22Rv1 (cell line): ENCODE results near the gene SEL1L2.

Experiments
- H3K27ac ChIP-seq: fragments of 450-650 bp; 2 replicates; pipeline ENCODE4 v1.5.1; 2017
- ZFX ChIP-seq: fragments of 450-650 bp; IDR thresholded peaks from 2 replicates; pipeline ENCODE4 v1.6.1; 2017; ENCODE audit warnings: antibody characterized with exemption, borderline replicate concordance
- TF ChIP-seq, protein P1 (sequence below): fragments of 450-650 bp; IDR thresholded peaks from 2 replicates; pipeline ENCODE4 v1.5.1; 2017; ENCODE audit warnings: mild to moderate bottlenecking

SEL1L2 gene, protein sequence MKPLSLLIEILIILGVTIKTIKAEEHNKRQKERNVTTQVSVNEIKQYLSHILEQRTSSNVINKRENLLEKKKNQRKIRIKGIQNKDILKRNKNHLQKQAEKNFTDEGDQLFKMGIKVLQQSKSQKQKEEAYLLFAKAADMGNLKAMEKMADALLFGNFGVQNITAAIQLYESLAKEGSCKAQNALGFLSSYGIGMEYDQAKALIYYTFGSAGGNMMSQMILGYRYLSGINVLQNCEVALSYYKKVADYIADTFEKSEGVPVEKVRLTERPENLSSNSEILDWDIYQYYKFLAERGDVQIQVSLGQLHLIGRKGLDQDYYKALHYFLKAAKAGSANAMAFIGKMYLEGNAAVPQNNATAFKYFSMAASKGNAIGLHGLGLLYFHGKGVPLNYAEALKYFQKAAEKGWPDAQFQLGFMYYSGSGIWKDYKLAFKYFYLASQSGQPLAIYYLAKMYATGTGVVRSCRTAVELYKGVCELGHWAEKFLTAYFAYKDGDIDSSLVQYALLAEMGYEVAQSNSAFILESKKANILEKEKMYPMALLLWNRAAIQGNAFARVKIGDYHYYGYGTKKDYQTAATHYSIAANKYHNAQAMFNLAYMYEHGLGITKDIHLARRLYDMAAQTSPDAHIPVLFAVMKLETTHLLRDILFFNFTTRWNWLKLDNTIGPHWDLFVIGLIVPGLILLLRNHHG

DNA sequence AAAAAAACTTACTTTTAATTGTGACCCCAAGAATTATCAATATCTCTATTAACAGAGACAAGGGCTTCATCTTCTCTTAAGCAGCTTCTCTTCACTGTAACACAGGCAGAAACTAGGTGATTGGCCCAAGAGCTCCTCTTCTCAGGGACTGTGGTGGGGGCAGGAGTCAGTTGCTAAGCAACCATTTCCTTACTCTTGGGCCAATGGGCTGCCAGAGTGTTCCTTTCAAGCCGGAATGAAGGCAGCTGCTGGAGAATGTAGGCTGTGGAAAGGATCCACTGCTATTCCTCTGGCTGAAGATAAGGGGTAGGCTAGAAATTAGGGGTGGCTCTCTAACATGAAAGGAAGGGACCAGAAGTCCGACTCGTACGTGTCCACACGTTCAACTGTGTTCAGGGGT lies at the start of gene SEL1L2:
SEL1L2 (minus strand) TSS at position 150 of the 400 bp plus-strand sequence; CDS start at position 70, 80 bp downstream.
- no peak within 1 kb of the TSS for H3K27ac ChIP-seq
- TF ChIP-seq, protein P1, sequence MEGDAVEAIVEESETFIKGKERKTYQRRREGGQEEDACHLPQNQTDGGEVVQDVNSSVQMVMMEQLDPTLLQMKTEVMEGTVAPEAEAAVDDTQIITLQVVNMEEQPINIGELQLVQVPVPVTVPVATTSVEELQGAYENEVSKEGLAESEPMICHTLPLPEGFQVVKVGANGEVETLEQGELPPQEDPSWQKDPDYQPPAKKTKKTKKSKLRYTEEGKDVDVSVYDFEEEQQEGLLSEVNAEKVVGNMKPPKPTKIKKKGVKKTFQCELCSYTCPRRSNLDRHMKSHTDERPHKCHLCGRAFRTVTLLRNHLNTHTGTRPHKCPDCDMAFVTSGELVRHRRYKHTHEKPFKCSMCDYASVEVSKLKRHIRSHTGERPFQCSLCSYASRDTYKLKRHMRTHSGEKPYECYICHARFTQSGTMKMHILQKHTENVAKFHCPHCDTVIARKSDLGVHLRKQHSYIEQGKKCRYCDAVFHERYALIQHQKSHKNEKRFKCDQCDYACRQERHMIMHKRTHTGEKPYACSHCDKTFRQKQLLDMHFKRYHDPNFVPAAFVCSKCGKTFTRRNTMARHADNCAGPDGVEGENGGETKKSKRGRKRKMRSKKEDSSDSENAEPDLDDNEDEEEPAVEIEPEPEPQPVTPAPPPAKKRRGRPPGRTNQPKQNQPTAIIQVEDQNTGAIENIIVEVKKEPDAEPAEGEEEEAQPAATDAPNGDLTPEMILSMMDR = no peak
- TF ChIP-seq ZFX = no peak

GRCh38 chr20:14036567-14036966 lies 46.2 kb upstream of the SEL1L2 start:
- TF ChIP-seq ZFX = no peak
- no peak overlapping the region for H3K27ac ChIP-seq

DNA sequence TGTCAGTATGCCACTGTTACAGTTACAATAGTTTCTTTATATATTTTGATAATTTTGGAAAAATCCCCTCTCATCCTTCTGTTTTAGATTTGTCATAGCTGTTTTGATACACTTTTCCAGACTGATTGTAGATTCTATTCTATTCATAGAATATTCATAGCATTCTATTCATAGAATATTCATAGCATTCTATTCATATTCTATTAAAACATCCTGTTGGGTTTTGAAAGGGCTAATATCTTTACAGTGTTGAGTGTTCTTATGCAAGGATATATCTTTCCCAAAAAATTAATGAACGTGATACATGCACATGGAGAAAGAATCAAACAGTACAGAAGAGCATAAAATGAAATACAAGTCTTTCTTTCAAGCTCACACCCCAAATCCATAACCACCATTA lies 42.9 kb upstream of the SEL1L2 start:
- H3K27ac ChIP-seq = no peak overlapping the region
- TF ChIP-seq, protein P1 = no peak
- no peak for TF ChIP-seq ZFX

DNA sequence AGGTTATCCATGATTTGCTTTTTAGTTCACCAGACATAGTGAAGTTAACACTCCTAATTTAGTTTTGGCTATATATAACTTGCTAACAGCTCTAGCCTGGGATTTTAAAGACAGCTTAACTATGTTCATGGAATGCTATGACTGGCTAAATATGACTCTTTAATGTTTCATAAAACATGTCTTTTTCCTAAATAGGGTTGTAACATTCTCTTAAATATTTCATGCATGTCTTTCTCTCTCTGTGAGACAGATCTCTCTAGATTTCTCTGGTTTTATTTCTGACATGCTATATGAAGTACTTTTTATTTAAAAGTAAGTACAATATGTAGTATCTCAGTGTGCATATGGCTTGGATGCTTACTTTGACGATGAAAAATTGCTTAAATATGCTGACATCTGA lies 40.6 kb upstream of the SEL1L2 start:
- no peak for TF ChIP-seq ZFX
- TF ChIP-seq, protein P1 = no peak
- no peak overlapping the region for H3K27ac ChIP-seq

GRCh38 chr20:14012671-14013070 lies 22.3 kb upstream of the SEL1L2 start:
- TF ChIP-seq, protein P1 = no peak
- no peak for TF ChIP-seq ZFX
- H3K27ac ChIP-seq = no peak overlapping the region

DNA sequence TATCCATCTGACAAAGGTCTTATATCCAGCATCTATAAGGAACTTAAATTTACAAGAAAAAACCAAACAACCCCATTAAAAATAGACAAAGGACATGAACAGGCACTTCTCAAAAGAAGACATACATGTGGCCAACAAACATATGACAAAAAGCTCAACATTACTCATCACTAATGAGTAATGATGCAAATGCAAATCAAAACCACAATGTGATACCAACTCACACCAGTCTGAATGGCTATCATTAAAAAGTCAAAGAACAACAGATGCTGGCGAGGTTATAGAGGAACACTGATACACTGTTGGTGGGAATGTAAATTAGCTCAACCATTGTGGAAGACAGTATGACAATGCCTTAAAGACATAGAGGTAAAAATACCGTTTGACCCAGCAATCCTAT lies 18.8 kb upstream of the SEL1L2 start:
- TF ChIP-seq, protein P1 = no peak
- no peak for TF ChIP-seq ZFX
- no peak overlapping the region for H3K27ac ChIP-seq

DNA sequence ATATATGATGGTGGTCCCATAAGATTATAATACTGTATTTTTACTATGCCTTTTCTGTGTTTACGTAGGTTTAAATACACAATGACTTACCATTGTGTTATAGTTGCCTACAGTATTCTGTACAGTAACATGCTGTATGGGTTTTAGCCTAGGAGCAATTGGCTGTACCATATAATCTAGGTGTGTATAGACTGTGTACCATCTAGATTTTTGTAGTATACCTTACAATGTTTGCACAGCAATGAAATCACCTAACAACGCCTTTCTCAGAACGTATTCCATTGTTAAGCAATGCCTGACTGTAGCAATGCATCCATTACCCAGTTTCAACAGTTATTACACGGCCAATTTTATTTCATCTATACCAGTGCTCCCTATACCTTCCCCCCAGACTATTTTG lies 15.6 kb upstream of the SEL1L2 start:
- no peak overlapping the region for H3K27ac ChIP-seq
- TF ChIP-seq, protein P1 = no peak
- TF ChIP-seq ZFX = no peak
